Trophoblast cell (in vitro differentiated cells and primary cell): ENCODE data around the gene PPP2R3A.
A peak's percentile ranks its signal among the peaks of the same experiment; 100 is the strongest.

Experiments used
- DNase-seq, 2 donors: peaks; one replicate each; pipeline ENCODE4 v3.0.0-alpha.2; 2016
- H2AFZ ChIP-seq: 2 replicates; pipeline ENCODE4 v1.6.1; 2013; ENCODE audit warnings: low read length, moderate library complexity, mild to moderate bottlenecking; ENCODE audit not compliant: insufficient read depth, poor library complexity
- H2AK5ac ChIP-seq: 2 replicates; pipeline ENCODE4 v1.6.1; 2013; ENCODE audit warnings: mild to moderate bottlenecking, low read length
- H2BK120ac ChIP-seq: 2 replicates; pipeline ENCODE4 v1.6.1; 2013; ENCODE audit warnings: low read length, mild to moderate bottlenecking, moderate library complexity; ENCODE audit not compliant: insufficient read depth, poor library complexity
- H2BK12ac ChIP-seq: 2 replicates; pipeline ENCODE4 v1.6.1; 2013; ENCODE audit warnings: mild to moderate bottlenecking, low read length, moderate library complexity
- H2BK5ac ChIP-seq: 2 replicates; pipeline ENCODE4 v1.6.1; 2013; ENCODE audit warnings: low read length, low read depth, moderate library complexity, mild to moderate bottlenecking; ENCODE audit not compliant: poor library complexity
- H3K14ac ChIP-seq: 2 replicates; pipeline ENCODE4 v1.6.1; 2013; ENCODE audit warnings: mild to moderate bottlenecking, low read length
- H3K18ac ChIP-seq: 2 replicates; pipeline ENCODE4 v1.6.1; 2013; ENCODE audit warnings: mild to moderate bottlenecking, low read length
- H3K23ac ChIP-seq: 2 replicates; pipeline ENCODE4 v1.6.1; 2013; ENCODE audit warnings: low read length
- H3K27ac ChIP-seq: 2 replicates; pipeline ENCODE4 v1.5.1; 2013; ENCODE audit warnings: low read depth, mild to moderate bottlenecking, inconsistent platforms, low read length, moderate library complexity
- H3K27me3 ChIP-seq: 2 replicates; pipeline ENCODE4 v1.6.1; 2013; ENCODE audit warnings: inconsistent platforms, mild to moderate bottlenecking, low read length, moderate library complexity; ENCODE audit not compliant: insufficient read depth
- H3K36me3 ChIP-seq, 2 experiments: 1 replicate in 1 of 2; 2 replicates in 1 of 2; pipeline ENCODE4 v1.6.1; 2013; ENCODE audit warnings: low read length in 2 of 2, mild to moderate bottlenecking in 2 of 2, moderate library complexity in 1 of 2; ENCODE audit not compliant: insufficient read depth in 2 of 2, control insufficient read depth in 1 of 2
- H3K4ac ChIP-seq: 2 replicates; pipeline ENCODE4 v1.6.1; 2013; ENCODE audit warnings: low read depth, mild to moderate bottlenecking, low read length, moderate library complexity
- H3K4me1 ChIP-seq, 2 experiments: 1 replicate in 1 of 2; 2 replicates in 1 of 2; pipeline ENCODE4 v1.6.1; 2013; ENCODE audit warnings: low read length in 2 of 2, mild to moderate bottlenecking in 2 of 2, moderate library complexity in 1 of 2; ENCODE audit not compliant: insufficient read depth in 2 of 2, control insufficient read depth in 1 of 2
- H3K4me2 ChIP-seq: 2 replicates; pipeline ENCODE4 v1.6.1; 2013; ENCODE audit warnings: inconsistent platforms, mild to moderate bottlenecking, low read length, moderate library complexity
- H3K4me3 ChIP-seq: 2 replicates; pipeline ENCODE4 v1.5.1; 2013; ENCODE audit warnings: mild to moderate bottlenecking, low read depth, low read length, inconsistent platforms
- H3K79me1 ChIP-seq: one replicate; pipeline ENCODE4 v1.6.1; 2013; ENCODE audit warnings: low read length
- H3K79me2 ChIP-seq: 2 replicates; pipeline ENCODE4 v1.6.1; 2013; ENCODE audit warnings: low read length, mild to moderate bottlenecking; ENCODE audit not compliant: control insufficient read depth, insufficient read depth, poor library complexity
- H3K9ac ChIP-seq: 2 replicates; pipeline ENCODE4 v1.6.1; 2013; ENCODE audit warnings: mild to moderate bottlenecking, low read length
- H3K9me3 ChIP-seq: 2 replicates; pipeline ENCODE4 v1.6.1; 2013; ENCODE audit warnings: low read depth, mild to moderate bottlenecking, control low read depth, inconsistent platforms, low read length; ENCODE audit not compliant: insufficient read depth
- H4K12ac ChIP-seq: 2 replicates; pipeline ENCODE4 v1.6.1; 2013; ENCODE audit warnings: low read depth, mild to moderate bottlenecking, low read length, moderate library complexity
- H4K8ac ChIP-seq: 2 replicates; pipeline ENCODE4 v1.6.1; 2013; ENCODE audit warnings: low read depth, mild to moderate bottlenecking, low read length, moderate library complexity
- H4K91ac ChIP-seq: one replicate; pipeline ENCODE4 v1.6.1; 2013; ENCODE audit warnings: low read depth, mild to moderate bottlenecking, low read length, moderate library complexity
- WGBS: extraction: QIAGEN DNeasy Blood & Tissue Kit; methylation state at CpG from one replicate; pipeline ENCODE4 v1.1.7; 2013; ENCODE audit warnings: missing lambda C conversion rate; ENCODE audit not compliant: insufficient read length, insufficient coverage; ENCODE audit errors: extremely low coverage; 5-methylcytosine and 5-hydroxymethylcytosine counted together

PPP2R3A gene

DNA sequence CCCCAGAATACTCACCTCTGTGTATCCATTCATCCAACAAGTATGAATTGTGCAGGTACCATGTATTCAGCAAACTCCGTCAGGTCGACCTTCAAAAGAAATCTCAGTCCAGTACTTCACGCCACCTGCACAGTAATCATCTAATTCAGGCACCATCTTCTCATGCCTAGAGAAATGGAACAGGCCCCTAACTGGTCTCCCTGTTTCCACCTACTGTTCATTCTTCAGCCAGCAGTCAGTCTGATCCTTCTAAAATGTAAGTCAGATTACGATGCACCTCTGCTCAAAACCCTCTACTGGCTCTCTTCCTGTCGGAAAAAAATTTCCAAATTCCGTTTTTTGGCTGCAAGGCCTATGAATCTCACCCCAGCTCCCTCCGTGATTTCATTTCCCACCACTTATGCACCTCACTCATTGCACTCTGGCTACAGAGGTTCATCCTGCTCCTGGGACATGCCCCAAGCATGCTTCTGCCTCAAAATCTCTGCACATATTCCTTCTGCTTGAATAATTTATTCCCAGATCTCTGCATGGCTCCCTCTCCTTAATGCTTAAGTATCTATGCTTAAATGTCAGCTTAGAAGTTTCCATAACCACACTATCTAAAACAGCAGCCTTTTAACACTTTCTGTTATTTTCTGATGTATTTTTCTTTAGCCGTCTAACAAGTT is 47.5 kb upstream of the PPP2R3A start:
- Histone ChIP-seq H3K4ac (no peak overlapping the region), H3K27ac (no peak overlapping the region), H3K36me3 (no peaks in the 10 kb centered on the region), H2AK5ac (no peak overlapping the region), H3K79me2 (no peaks in the 10 kb centered on the region), H4K12ac (no peak overlapping the region), H3K4me3 (no peak overlapping the region), H3K4me2 (no peak overlapping the region), H3K18ac (no peak overlapping the region), H2BK5ac (no peak overlapping the region), H3K4me1 (no peaks in the 10 kb centered on the region), H2AFZ (no peak overlapping the region), H3K14ac (no peak overlapping the region), H3K23ac (no peak overlapping the region), H2BK12ac (no peak overlapping the region), H3K27me3 (no peaks in the 10 kb centered on the region), H3K79me1 (no peaks in the 10 kb centered on the region), H2BK120ac (no peak overlapping the region), H3K9ac (no peak overlapping the region), H4K8ac (no peak overlapping the region), H3K9me3 (no peaks in the 10 kb centered on the region), H4K91ac (no peak overlapping the region)
- DNase-seq: no peak
- WGBS: no CpG with 5 or more reads among the region's 8 CpGs

- H3K27ac ChIP-seq: no peak overlapping the region
- no peak overlapping the region for H2AK5ac ChIP-seq
- H4K12ac ChIP-seq: no peak overlapping the region
- H3K79me1 ChIP-seq: no peaks in the 10 kb centered on the region
- H2AFZ ChIP-seq: no peak overlapping the region
- H3K4ac ChIP-seq: no peak overlapping the region
- no peak overlapping the region for H3K9ac ChIP-seq
- no peak overlapping the region for H3K18ac ChIP-seq
- no peak overlapping the region for H3K4me2 ChIP-seq
- H2BK120ac ChIP-seq: no peak overlapping the region
- H3K27me3 ChIP-seq: no peaks in the 10 kb centered on the region
- no peak overlapping the region for H3K4me3 ChIP-seq
- no peak overlapping the region for H4K91ac ChIP-seq
- H3K4me1 ChIP-seq: no peaks in the 10 kb centered on the region
- no peak overlapping the region for H2BK5ac ChIP-seq
- no peaks in the 10 kb centered on the region for H3K36me3 ChIP-seq
- WGBS: no CpG with 5 or more reads among the region's 1 CpG
- H3K9me3 ChIP-seq: no peaks in the 10 kb centered on the region
- H2BK12ac ChIP-seq: no peak overlapping the region
- H3K79me2 ChIP-seq: no peaks in the 10 kb centered on the region
- DNase-seq: peak in 1 of 2 donors; percentile 69
- H3K14ac ChIP-seq: no peak overlapping the region
- no peak overlapping the region for H4K8ac ChIP-seq
- H3K23ac ChIP-seq: no peak overlapping the region
Measured at GRCh38 chr3:135918600-135918999, 46.9 kb upstream of the PPP2R3A start.

DNA sequence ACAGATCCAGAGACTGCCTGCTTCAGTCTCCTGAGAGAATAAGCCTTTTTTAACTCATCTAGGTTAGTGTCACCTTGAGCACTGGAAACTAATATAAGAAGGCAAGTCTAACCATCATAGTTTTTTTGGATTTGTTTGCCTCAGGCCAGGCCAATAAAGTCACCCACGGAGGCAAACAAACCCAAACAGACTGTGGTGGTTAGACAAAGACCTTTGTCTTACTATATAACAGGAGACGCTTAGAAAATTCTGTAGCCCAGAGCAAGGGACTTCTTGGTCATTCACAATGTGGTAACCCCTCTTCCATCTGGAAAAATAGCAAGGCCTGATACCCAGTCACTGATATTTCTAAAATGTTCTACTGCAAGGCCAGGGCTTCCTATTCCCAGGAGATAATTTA is 45.3 kb upstream of the PPP2R3A start:
- H3K27me3 ChIP-seq: no peaks in the 10 kb centered on the region
- H3K4me2 ChIP-seq: no peak overlapping the region
- no peak overlapping the region for H3K9ac ChIP-seq
- H2BK5ac ChIP-seq: no peak overlapping the region
- H2BK120ac ChIP-seq: no peak overlapping the region
- H3K18ac ChIP-seq: no peak overlapping the region
- DNase-seq: no peak
- H3K4me1 ChIP-seq: peaks cover 2 to 3% of the 10 kb centered on the region in 2 experiments
- no peak overlapping the region for H2AK5ac ChIP-seq
- H3K79me2 ChIP-seq: no peaks in the 10 kb centered on the region
- H3K14ac ChIP-seq: no peak overlapping the region
- H2AFZ ChIP-seq: no peak overlapping the region
- H2BK12ac ChIP-seq: no peak overlapping the region
- no peak overlapping the region for H3K23ac ChIP-seq
- H4K8ac ChIP-seq: no peak overlapping the region
- H3K4ac ChIP-seq: no peak overlapping the region
- no peaks in the 10 kb centered on the region for H3K79me1 ChIP-seq
- H3K4me3 ChIP-seq: no peak overlapping the region
- H4K91ac ChIP-seq: no peak overlapping the region
- H4K12ac ChIP-seq: no peak overlapping the region
- WGBS: no CpG with 5 or more reads among the region's 2 CpGs
- no peak overlapping the region for H3K27ac ChIP-seq
- H3K36me3 ChIP-seq: no peaks in the 10 kb centered on the region
- no peaks in the 10 kb centered on the region for H3K9me3 ChIP-seq

DNA sequence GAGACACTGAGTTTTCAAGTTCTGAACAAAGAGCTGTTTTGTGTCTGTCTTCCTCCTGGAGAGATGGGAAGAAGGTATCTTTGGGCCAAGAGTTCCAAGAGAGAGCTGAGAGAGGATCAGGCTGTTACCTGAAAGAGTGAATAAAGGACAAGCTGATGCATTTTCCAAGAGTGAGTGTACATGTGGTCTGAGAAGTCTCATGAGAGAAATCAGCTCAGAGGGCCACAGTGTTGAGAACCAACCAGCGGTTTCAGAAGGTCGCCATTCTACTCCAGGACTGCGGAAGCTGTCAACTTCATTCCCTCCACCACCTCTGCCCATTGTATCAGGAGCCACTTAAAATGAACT is 42.7 kb upstream of the PPP2R3A start:
- Histone ChIP-seq H3K79me1 (no peaks in the 10 kb centered on the region), H3K27me3 (no peaks in the 10 kb centered on the region), H2BK120ac (no peak overlapping the region), H4K91ac (no peak overlapping the region), H2BK5ac (no peak overlapping the region), H3K9ac (no peak overlapping the region), H2AFZ (no peak overlapping the region), H3K4me2 (no peak overlapping the region), H4K12ac (no peak overlapping the region), H3K4me1 (peaks cover 2 to 5% of the 10 kb centered on the region in 2 experiments), H3K4ac (no peak overlapping the region), H3K23ac (no peak overlapping the region), H2BK12ac (no peak overlapping the region), H3K36me3 (no peaks in the 10 kb centered on the region), H2AK5ac (no peak overlapping the region), H3K4me3 (no peak overlapping the region), H4K8ac (no peak overlapping the region), H3K14ac (no peak overlapping the region), H3K79me2 (no peaks in the 10 kb centered on the region), H3K18ac (no peak overlapping the region), H3K9me3 (no peaks in the 10 kb centered on the region), H3K27ac (no peak overlapping the region)
- WGBS: no CpG with 5 or more reads among the region's 3 CpGs
- no peak for DNase-seq
